DOHH2 (cell line): ENCODE data around the gene KIF26A.

Experiments
- H3F3A ChIP-seq: fragments of 200-600 bp; sonication (generic), shearing (Covaris generic); 2 replicates; pipeline ENCODE4 v1.6.0; 2016; ENCODE audit warnings: antibody characterized with exemption, mild to moderate bottlenecking; ENCODE audit not compliant: control insufficient read depth, insufficient read depth
- H3K27ac ChIP-seq: fragments of 200-600 bp; sonication (generic); 2 replicates; pipeline ENCODE4 v1.5.1; 2014; ENCODE audit warnings: low read depth, mild to moderate bottlenecking, low read length, moderate library complexity
- H3K27me3 ChIP-seq: fragments of 200-600 bp; sonication (generic); 2 replicates; pipeline ENCODE4 v1.6.1; 2014; ENCODE audit warnings: mild to moderate bottlenecking, low read length, mixed read lengths; ENCODE audit not compliant: control insufficient read depth
- H3K36me3 ChIP-seq: fragments of 200-600 bp; sonication (generic); 2 replicates; pipeline ENCODE4 v1.6.1; 2014; ENCODE audit warnings: mild to moderate bottlenecking, low read length, moderate library complexity, mixed read lengths; ENCODE audit not compliant: control insufficient read depth
- H3K4me1 ChIP-seq: fragments of 200-600 bp; sonication (generic); 2 replicates; pipeline ENCODE4 v1.6.1; 2014; ENCODE audit warnings: mild to moderate bottlenecking, low read length, mixed read lengths; ENCODE audit not compliant: control insufficient read depth
- H3K4me2 ChIP-seq: fragments of 200-600 bp; sonication (generic); 2 replicates; pipeline ENCODE4 v1.6.0; 2014; ENCODE audit warnings: mild to moderate bottlenecking, low read length, moderate library complexity
- H3K4me3 ChIP-seq: fragments of 200-600 bp; sonication (generic); 2 replicates; pipeline ENCODE4 v1.5.1; 2014; ENCODE audit warnings: mild to moderate bottlenecking, low read length, mixed read lengths
- H3K79me2 ChIP-seq: fragments of 200-600 bp; sonication (generic); 2 replicates; pipeline ENCODE4 v1.6.1; 2014; ENCODE audit warnings: mild to moderate bottlenecking, low read length, mixed read lengths; ENCODE audit not compliant: control insufficient read depth
- H3K9me2 ChIP-seq: fragments of 200-600 bp; sonication (generic); replicated peaks from 2 replicates; pipeline ENCODE4 v1.6.1; 2014; ENCODE audit warnings: mild to moderate bottlenecking, low read length, mixed read lengths; ENCODE audit not compliant: control insufficient read depth
- H3K9me3 ChIP-seq: fragments of 200-600 bp; sonication (generic); 2 replicates; pipeline ENCODE4 v1.6.1; 2014; ENCODE audit warnings: antibody characterized with exemption, low read length, mixed read lengths; ENCODE audit not compliant: control insufficient read depth, insufficient read depth
- H4K20me1 ChIP-seq: fragments of 200-600 bp; sonication (generic); 2 replicates; pipeline ENCODE4 v1.6.0; 2014; ENCODE audit warnings: low read depth, mild to moderate bottlenecking, antibody characterized with exemption, low read length, moderate library complexity; ENCODE audit not compliant: control insufficient read depth, insufficient read depth
- CTCF ChIP-seq: fragments of 200-600 bp; sonication (generic); IDR thresholded peaks from one replicate; pipeline ENCODE4 v1.5.1; 2014; ENCODE audit warnings: antibody characterized with exemption, mild to moderate bottlenecking, low read depth, low read length; ENCODE audit not compliant: poor library complexity, severe bottlenecking
- EZH2phosphoT487 ChIP-seq: fragments of 200-600 bp; sonication (generic); IDR thresholded peaks from 2 replicates; pipeline ENCODE4 v1.6.1; 2017; ENCODE audit warnings: borderline replicate concordance, mild to moderate bottlenecking, antibody characterized with exemption, low read length, moderate library complexity, mixed read lengths

The KIF26A gene

GRCh38 chr14:104112609-104113571, 25.5 kb upstream of the KIF26A start:
- Histone ChIP-seq H3K4me2 (no peak overlapping the region), H4K20me1 (no peaks in the 10 kb centered on the region), H3K9me2 (no peaks in the 10 kb centered on the region), H3K27ac (no peak overlapping the region), H3K36me3 (no peaks in the 10 kb centered on the region), H3K27me3 (no peaks in the 10 kb centered on the region), H3K79me2 (no peaks in the 10 kb centered on the region), H3F3A (no peaks in the 10 kb centered on the region), H3K4me3 (no peak overlapping the region), H3K9me3 (no peaks in the 10 kb centered on the region), H3K4me1 (no peaks in the 10 kb centered on the region)
- TF ChIP-seq CTCF (no peak), EZH2phosphoT487 (no peak)

- H3K4me1 ChIP-seq: no peaks in the 10 kb centered on the region
- no peak overlapping the region for H3K4me2 ChIP-seq
- H3K4me3 ChIP-seq: no peak overlapping the region
- no peaks in the 10 kb centered on the region for H4K20me1 ChIP-seq
- no peaks in the 10 kb centered on the region for H3K36me3 ChIP-seq
- H3K9me2 ChIP-seq: no peaks in the 10 kb centered on the region
- no peaks in the 10 kb centered on the region for H3K27me3 ChIP-seq
- no peaks in the 10 kb centered on the region for H3K79me2 ChIP-seq
- TF ChIP-seq CTCF: no peak
- TF ChIP-seq EZH2phosphoT487: no peak
- no peaks in the 10 kb centered on the region for H3F3A ChIP-seq
- no peak overlapping the region for H3K27ac ChIP-seq
- H3K9me3 ChIP-seq: no peaks in the 10 kb centered on the region
Measured at GRCh38 chr14:104113631-104114420, 24.6 kb upstream of the KIF26A start.

- Histone ChIP-seq H4K20me1 (no peaks in the 10 kb centered on the region), H3K4me3 (no peak overlapping the region), H3K4me1 (no peaks in the 10 kb centered on the region)
Measured at GRCh38 chr14:104114421-104115130, 23.8 kb upstream of the KIF26A start.

More at GRCh38 chr14:104114421-104115130, 23.8 kb upstream of the KIF26A start:
- no peaks in the 10 kb centered on the region for H3K36me3 ChIP-seq
- no peaks in the 10 kb centered on the region for H3K9me2 ChIP-seq
- H3K27ac ChIP-seq: no peak overlapping the region
- no peaks in the 10 kb centered on the region for H3K27me3 ChIP-seq
- TF ChIP-seq CTCF (no peak), EZH2phosphoT487 (no peak)
- no peaks in the 10 kb centered on the region for H3K9me3 ChIP-seq
- no peaks in the 10 kb centered on the region for H3K79me2 ChIP-seq
- no peaks in the 10 kb centered on the region for H3F3A ChIP-seq
- H3K4me2 ChIP-seq: no peak overlapping the region
